NCI-H146 treated with DMSO at 0.1 percent for 48 hours (cell line): ENCODE measurements around the gene ACTN3.
"Not testable (repeated sequence)": the region's sequence is repeated elsewhere in the genome, so short reads cannot be mapped to it uniquely, and the experiment has no call there.

Experiments
- DNase-seq: peaks from one replicate; lab custom pipeline; 2025; ENCODE audit not compliant: unreplicated experiment; lab: John Stamatoyannopoulos, UW

ACTN3 gene

DNA sequence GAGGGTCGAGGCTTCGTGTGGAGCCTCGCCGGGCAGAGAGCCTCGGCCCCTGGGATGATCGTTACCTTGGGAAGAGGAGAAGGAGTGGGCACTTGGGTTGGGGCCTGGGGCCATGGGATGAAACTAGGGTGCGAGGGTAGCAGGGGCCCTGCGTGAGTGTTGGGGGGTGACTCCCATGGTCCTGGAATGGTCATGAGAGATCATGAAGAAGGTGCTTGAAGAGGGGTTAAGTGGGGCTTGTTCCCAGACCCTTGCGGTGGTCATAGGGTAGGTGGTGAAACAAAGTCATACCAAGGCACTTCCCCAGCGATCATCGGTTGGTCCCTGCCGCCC, 46.6 kb downstream of the ACTN3 start:
- DNase-seq, result no peak

- DNase-seq, result no peak
Measured at GRCh38 chr11:66593650-66594049, 46.9 kb downstream of the ACTN3 start.

GRCh38 chr11:66595245-66595904, 48.7 kb downstream of the ACTN3 start:
- no peak for DNase-seq

GRCh38 chr11:66598993-66599392, 52.3 kb downstream of the ACTN3 start:
- no peak for DNase-seq

DNA sequence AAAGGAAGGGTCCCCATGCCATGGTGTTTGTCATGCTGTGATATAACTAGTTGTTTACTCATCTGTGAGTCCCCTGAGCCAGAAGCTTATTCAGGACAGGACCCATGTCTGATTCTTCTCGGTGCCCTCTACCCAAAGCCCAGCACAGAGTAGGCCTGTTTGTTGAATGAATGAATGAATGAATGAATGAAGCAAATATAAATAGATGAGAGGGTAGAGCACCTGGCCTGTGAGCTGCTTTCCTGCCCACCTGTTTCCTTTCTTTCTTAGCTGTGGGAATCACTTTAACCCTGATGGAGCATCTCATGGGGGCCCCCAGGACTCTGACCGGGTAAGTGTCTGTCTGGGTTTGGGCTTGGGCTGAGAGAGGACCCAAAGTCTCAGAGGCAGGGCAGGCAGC, 53.5 kb downstream of the ACTN3 start:
- no peak for DNase-seq

GRCh38 chr11:66600631-66601233, 54.0 kb downstream of the ACTN3 start:
- DNase-seq, result no peak

DNA sequence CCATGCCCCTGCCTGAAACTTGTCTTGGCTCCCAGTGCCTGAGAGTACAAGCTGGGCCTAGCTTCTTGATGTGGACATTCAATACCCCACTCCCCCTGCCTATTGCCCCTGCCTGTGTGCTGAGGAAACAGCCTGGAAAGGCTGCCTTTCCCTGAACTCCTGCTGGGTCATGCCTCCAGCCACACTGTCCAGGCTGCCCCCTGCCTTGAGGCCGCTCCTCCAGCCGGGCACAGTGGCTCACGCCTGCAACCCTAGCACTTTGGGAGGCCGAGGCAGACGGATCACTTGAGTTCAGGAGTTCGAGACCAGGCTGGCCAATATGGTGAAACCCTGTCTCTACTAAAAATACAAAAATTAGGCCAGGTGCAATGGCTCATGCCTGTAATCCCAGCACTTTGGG, 56.4 kb downstream of the ACTN3 start:
- no peak for DNase-seq

GRCh38 chr11:66604155-66604554, 57.5 kb downstream of the ACTN3 start:
- no peak for DNase-seq

DNA sequence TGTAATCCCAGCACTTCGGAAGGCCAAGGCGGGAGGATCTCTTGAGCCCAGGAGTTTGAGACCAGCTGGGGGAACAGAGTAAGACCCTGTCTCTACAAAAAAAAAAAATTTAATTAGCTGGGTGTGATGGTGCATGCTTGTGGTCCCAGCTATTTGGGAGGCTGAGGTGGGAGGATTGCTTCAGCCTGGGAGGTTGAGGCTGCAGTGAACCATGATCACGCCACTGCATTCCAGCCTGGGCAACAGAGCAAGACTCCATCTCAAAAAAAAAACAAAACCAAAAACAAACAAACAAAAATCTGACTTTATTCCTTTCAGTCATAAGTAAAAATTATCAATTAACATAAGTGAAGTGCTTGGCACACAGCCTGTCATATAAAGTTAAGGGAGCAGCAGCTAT, 59.9 kb downstream of the ACTN3 start:
- DNase-seq, result not testable (repeated sequence)

GRCh38 chr11:66607126-66607834, 60.6 kb downstream of the ACTN3 start:
- DNase-seq, result no peak

DNA sequence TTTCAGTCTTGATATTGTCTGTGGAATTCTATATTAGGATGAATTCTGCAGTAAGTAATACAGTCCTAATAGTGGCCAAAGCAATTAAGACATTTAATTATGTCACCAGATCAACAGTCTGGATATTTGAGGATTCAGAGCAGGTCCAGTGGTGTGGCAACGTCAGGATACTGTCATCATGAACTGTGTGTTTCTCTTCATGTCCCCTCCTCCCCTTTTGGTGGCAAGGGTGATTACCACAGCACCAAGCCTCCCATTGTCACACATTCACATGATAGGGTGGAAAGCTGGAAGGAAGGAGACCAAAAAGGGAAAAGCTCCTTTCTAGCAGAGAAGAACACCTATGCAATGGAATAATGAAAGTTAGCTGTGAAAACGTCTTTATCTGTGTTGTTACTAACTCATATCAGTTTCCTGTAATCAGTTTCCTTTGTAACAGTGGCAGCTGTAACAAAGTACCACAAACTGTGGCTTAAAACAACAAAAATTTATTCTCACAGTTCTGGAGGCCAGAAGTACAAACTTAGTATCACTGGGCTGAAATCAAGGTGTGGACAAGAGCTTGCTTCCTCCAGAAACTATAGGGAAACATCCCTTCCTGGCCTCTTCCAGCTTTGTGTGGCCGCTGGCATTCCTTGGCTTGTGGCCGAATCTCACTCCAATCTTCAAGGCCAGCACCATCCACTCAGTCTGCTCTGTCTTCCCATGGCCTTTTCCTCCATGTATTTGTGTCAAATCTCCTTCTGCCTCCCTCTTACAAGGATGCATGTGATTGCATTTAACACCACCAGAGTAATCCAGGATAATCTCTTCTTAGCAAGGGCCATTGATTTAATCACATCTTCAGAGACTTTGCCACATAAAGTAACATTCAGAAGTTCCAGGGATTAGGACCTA, 63.3 kb downstream of the ACTN3 start:
- DNase-seq, result no peak

- no peak for DNase-seq
Measured at GRCh38 chr11:66612458-66612857, 65.8 kb downstream of the ACTN3 start.
